GM21390 (cell line): ENCODE data around the gene AMPD1.

Experiments
- ATAC-seq: cut with Tn5 transposase; IDR thresholded peaks from one replicate; pipeline ENCODE4 v1.9.1; 2021; ENCODE audit not compliant: unreplicated experiment

Gene AMPD1

GRCh38 chr1:114700036-114700600 is 4.8 kb upstream of the AMPD1 start:
- no peak for ATAC-seq

- ATAC-seq, result no peak
Observed at GRCh38 chr1:114696810-114697209, 1.5 kb upstream of the AMPD1 start.

- ATAC-seq, result no peak
Observed at GRCh38 chr1:114694540-114695310, 621 bp downstream of the AMPD1 start.

DNA sequence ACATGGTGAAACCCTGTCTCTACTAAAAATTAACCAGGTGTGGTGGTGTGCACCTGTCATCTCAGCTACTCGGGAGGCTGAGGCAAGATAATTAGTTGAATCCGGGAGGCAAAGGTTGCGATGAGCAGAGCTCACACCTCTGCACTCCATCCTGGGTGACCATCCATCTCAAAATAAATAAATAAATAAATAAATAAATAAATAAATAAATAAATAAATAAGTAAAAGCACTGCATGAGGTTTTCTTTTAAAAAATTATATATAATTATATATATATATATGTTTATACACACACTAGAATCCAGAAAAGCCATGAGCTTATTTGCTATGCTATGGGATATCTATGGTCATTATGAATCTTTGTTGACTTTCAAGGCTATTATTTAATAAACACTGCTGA is 2.4 kb downstream of the AMPD1 start:
- no peak for ATAC-seq

GRCh38 chr1:114691061-114691460 is 4.3 kb downstream of the AMPD1 start:
- no peak for ATAC-seq

- ATAC-seq, result no peak
Observed at GRCh38 chr1:114690148-114690547, 5.2 kb downstream of the AMPD1 start.

- ATAC-seq, result no peak
Observed at GRCh38 chr1:114688526-114688925, 6.8 kb downstream of the AMPD1 start.

DNA sequence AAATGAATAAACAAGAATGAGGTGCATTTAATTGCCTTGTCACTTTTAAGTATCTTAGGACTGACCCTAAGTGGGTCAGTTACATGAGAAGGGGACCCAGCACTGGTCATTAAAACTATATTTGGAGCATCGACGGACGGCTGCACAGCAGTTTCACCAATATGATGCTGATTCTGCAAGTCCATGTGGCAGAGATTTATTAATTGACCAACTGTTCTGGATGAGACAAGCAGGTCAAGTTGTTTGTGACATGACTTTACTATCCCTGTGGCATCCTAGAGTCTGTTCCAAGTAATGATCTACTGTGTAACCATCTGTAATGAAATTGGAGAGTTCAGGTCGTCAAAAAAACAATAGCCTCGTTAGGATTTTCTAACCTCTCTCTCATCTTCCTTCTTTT is 9.5 kb downstream of the AMPD1 start:
- no peak for ATAC-seq

DNA sequence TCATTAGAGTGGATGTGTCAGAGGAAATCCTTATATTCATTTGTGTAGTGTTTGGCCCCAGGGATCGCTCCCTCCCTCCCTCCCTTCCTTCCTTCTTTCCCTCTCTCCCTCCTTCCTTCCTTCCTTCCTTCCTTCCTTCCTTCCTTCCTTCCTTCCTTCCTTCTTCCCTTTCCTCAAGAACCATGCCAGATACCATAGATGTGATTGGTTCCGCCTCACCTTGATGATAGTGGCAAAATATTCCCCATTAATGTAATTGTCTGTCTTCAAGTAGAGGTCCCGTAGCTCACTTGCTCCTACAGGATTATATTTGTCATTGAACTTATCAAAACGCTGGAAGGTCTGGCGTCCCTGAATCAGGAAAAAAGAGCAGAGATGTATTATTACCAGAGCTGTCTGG is 17.7 kb downstream of the AMPD1 start:
- no peak for ATAC-seq

DNA sequence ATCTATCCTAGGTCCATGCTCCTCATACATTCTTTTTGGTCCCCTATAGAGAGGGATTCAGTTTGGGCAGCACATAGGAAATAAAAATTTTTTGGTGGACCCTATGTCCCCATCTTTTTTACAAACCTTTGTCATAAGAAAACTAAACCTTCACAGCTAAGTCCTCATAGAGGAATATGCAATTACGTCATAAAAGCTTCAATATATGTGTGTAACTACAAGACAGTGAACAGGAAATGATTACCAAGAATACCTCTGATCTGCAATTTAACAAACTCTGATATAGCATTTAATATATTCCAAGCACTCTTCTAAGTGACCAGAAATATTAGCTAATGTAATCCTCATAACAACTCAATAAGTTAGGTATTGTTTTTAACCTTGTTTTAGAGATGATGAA is 19.2 kb downstream of the AMPD1 start:
- ATAC-seq, result no peak

GRCh38 chr1:114671939-114672275 is 23.4 kb downstream of the AMPD1 start:
- ATAC-seq, result no peak

DNA sequence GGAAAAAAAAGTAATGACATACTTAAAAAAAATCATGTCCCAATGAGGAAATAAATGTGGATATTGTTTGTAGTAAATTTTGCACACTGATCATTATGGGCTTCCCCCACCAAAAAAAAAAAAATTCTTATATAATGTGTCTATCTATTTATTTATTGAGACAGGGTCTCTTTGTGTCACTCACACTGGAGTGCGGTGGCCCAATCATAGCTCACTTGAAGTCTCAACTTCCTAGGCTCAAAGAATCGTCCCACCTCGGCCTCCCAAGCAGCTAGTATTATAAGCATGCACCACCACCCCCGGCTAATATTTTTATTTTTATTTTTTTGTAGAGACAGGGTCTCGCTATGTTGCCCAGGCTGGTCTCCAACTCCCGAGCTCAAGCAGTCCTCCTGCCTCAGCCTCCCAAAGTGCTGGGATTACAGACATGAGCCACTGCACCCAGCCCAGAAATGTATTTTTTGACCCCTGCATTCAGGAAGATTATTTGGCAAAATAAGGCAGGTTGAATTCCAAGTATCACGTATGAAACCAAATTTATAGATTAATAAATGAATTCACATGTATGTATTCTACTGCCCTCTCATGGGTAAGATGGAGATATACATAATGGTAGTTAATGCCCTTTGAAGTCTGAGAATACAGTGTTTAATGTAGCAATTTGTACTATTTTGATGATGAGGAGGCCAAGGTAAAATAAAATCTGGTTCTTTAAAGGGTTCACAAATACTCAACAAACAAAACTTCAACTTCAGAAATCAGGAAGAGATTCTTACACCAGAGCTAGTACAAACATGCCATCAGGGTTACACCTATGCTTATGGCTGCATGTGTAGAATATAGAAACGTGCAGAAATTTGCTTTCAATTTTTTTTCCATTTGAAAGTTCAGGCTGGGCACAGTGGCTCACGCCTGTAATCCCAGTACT is 24.1 kb downstream of the AMPD1 start:
- ATAC-seq, result no peak

DNA sequence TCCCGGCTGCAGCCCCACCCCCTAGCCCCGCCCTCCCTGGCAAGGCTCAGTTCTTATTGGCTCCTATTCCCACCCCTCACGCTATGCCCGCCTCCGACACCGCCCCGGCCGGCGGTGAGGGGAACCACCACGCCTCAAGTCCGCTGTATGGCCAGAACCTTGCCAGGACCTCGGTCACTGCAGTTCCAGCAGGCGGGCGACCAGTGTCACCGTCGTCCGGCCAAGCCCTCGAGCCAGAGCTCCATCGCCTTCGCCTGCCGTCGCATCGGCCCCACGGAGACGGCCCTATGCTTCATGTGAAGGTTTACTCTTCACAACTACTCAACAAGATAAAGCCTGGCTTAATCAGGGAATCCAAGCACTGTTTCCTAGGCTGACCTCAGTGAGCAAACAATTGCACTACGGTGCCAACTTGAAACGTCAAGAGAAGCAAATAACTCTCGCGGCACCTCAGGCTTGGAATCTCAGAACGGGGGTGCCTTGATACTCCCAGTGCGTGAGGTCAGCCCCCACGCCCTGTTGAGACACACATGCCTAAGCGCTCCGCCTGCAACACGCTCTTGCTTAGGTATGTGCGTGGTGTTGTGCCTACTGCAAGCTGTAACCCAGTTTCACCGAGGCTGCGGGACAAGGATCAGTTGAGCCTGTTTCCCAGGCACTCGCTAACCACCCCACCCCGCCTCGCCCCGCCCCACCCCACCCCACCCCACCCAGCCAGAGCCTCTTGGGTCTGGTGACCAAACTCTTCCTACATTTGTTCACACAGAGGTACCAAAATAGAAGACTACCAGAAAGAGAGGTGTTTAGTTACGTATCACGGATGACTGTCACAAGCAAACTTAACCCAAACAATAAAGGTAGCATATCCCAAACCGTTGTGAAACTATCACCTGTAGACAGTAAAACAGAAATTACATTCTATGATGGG is 25.0 kb downstream of the AMPD1 start:
- ATAC-seq, result peak; percentile 98

- peak; percentile 60 for ATAC-seq
Observed at GRCh38 chr1:114669562-114670082, 25.7 kb downstream of the AMPD1 start, which contains the start of gene DENND2C. DENND2C (minus strand) TSS chr1:114670049; CDS start chr1:114625984, 44,065 bp downstream.

GRCh38 chr1:114668784-114669561 is 26.4 kb downstream of the AMPD1 start:
- no peak for ATAC-seq

DNA sequence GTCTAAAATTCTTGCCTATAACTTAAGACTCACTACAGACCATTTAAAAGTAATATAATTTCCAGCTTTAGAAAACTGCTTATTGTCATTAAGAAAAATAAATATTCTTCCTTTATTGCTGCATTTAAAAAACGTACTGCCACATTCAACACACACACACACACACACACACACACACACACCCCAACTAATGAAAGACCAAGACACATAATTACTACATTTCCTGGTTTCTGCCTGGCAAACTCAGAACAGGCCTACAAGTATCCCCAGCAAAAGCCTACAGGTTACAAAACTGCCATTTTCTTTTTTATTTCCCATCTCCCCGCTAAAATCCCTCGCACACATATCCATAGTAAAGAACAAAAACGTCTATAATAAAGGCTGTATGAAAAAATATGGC is 27.0 kb downstream of the AMPD1 start:
- ATAC-seq, result no peak

- ATAC-seq, result no peak
Observed at GRCh38 chr1:114666954-114667353, 28.4 kb downstream of the AMPD1 start.

DNA sequence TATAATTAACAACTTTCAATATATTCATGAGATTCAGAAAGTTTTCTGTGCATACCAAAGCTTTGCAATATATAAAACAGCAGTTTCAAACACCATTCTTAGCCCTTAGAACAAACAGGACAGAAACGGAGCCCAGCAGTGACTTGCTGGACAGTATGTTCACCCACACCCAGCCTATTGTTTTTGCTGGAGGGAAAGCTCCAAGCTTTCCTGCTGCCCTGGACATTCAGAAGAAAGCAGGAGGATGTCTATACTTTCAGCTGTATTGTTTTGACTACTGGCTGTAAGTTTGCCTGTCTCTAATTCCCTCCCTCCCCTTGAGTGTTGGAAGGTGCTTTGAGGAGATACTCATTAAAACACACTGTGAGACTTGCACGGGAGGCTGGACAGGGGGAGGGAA is 35.1 kb downstream of the AMPD1 start:
- ATAC-seq, result no peak

GRCh38 chr1:114651893-114652292 is 43.5 kb downstream of the AMPD1 start:
- no peak for ATAC-seq

- ATAC-seq, result no peak
Observed at GRCh38 chr1:114648503-114648902, 46.8 kb downstream of the AMPD1 start.
